Suppressor macrophage treated with lipopolysaccharide for 1 hour (primary cell): ENCODE measurements around the gene WIPF3.
A peak's percentile ranks its signal among the peaks of the same experiment; 100 is the strongest.

ENCODE experiments used
- DNase-seq, 3 donors: peaks; one replicate each; pipeline ENCODE4 v3.0.0-alpha.2; 2020 to 2022

Gene WIPF3

GRCh38 chr7:29918850-29919249 is 112.5 kb downstream of the WIPF3 start:
- DNase-seq = no peak

- DNase-seq = no peak
Measured at GRCh38 chr7:29919790-29920189, 113.5 kb downstream of the WIPF3 start.

- no peak for DNase-seq
Measured at GRCh38 chr7:29920491-29920890, 114.2 kb downstream of the WIPF3 start.

GRCh38 chr7:29921404-29922010 is 115.2 kb downstream of the WIPF3 start:
- peak; percentile 67 to 82 (median 73) for DNase-seq

GRCh38 chr7:29922921-29923700 is 116.8 kb downstream of the WIPF3 start:
- DNase-seq = no peak

DNA sequence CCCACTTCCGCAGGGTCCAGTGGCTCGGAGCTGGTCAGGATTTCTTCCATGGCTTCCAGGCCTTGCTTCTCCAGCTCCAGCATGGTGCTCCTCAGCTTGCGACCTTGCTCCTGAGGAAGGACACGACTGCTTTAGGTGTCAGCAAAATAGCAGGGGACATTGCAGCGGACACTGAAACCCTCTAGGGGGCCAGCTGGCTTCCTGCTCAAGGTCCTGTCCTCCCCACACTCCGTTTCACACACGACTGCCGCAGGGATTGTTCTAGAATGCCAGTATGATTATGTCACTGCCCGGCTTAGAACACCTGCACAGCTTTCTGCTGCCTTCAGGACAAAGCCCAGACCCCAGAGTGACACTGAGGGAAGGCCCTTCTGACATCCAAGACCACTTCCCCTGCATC is 117.7 kb downstream of the WIPF3 start:
- DNase-seq = no peak

DNA sequence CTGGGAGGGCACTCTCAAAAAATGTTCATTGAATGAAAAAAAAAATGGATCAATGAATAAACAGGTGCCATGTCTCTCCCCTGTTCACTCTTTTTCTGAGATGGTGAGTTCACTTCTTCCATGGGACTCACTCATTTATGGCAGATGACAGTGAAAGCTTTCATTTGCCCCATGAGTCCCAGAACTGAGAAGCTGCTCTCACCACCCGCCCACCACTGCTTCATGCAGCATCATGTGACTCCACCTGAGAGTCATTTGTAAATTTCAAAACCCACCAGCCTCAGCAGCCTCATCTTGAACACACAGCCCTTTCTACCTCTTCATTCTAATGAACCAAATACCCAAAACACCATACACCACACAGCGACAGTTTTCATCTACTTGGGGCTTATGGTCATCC is 118.4 kb downstream of the WIPF3 start:
- DNase-seq = peak in 1 of 3 donors; percentile 34

GRCh38 chr7:29926216-29926615 is 119.9 kb downstream of the WIPF3 start:
- no peak for DNase-seq

GRCh38 chr7:29926741-29927140 is 120.4 kb downstream of the WIPF3 start:
- no peak for DNase-seq

- no peak for DNase-seq
Measured at GRCh38 chr7:29929018-29929807, 122.9 kb downstream of the WIPF3 start.

- DNase-seq = no peak
Measured at GRCh38 chr7:29935111-29935510, 128.8 kb downstream of the WIPF3 start.

GRCh38 chr7:29937132-29937531 is 130.8 kb downstream of the WIPF3 start:
- DNase-seq = no peak

DNA sequence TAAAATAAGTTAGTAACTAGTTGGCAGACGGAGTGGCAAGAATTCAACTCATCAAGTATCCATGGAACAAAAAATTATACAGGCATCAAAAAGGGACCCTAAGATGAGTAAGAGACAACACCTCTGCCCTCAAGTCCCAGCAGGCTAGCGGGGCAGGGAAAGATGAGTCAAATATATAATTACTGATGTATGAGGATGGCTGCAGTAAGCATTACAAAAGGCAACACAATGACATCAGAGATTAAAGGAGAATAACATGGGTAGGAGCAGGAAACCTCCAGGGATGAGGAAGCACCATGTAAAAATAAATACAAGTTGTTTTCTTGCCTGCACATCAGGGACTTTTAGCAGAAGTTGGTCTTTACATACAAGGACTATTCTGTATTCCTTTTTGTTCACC is 133.9 kb downstream of the WIPF3 start:
- DNase-seq = peak in 2 of 3 donors; percentile 10 to 24

DNA sequence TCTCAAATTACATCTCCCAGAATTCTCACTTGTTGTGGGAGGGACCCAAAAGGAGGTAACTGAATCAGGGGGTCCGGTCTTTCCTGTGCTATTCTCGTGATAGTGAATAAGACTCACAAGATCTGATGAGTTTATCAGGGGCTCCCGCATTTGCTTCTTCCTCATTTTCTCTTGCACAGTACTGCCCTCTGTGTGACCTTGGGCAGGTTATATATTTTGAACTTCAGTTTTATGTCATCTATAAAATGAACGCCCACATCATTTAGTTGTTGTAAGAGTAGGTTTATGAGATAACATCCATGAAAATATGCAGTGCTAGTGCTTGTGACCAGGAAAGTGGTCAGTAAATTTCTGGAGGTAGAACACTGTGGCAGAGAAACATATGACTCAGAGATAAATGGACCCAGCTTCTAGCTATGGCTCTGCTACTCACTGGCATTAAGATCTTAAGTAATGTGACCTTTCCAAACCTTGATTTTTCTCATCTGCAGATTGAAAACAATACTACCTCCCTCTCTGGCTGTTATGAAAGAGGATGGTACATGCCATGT is 139.0 kb downstream of the WIPF3 start:
- no peak for DNase-seq

GRCh38 chr7:29946428-29947186 is 140.3 kb downstream of the WIPF3 start:
- peak; percentile 54 to 59 (median 57) for DNase-seq

DNA sequence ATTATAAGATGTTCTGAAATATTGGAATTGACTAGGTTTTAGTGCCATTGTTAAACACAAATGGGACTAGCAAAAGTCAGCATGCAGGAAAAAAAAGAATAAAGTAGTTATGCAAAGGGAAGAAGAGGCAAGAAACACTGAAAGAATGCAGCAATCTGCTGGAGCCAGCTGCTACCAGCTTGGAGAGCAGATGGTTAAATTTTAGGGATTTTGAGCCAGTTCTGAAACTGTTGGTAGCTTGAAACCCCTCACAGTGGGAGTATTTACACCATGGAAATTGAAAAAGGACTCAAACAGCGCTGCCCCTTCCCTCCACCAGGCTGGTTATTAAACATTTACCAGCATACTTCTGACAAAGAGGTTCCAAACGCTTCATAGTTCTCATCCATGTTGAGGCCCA is 142.3 kb downstream of the WIPF3 start:
- DNase-seq = no peak

DNA sequence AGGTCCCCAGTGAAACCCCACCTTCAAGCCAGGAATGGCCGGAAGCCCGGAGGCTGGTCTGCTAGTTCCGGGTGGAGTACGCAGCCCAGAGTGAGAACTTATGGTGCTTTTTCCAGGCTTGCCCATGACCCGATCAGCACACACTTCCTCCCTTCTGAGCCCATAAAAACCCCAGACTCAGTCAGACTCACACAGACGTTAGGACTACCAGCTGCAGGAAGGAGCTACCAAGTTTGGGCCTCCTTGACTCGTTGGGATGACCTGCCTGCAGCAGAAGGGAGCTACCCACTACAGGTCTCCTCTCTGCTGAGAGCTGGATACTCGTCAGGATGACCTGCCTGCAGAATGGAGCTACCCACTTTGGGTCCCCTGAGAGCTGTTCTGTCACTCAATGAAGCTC is 144.2 kb downstream of the WIPF3 start:
- DNase-seq = no peak

- DNase-seq = no peak
Measured at GRCh38 chr7:29951206-29951605, 144.9 kb downstream of the WIPF3 start.

DNA sequence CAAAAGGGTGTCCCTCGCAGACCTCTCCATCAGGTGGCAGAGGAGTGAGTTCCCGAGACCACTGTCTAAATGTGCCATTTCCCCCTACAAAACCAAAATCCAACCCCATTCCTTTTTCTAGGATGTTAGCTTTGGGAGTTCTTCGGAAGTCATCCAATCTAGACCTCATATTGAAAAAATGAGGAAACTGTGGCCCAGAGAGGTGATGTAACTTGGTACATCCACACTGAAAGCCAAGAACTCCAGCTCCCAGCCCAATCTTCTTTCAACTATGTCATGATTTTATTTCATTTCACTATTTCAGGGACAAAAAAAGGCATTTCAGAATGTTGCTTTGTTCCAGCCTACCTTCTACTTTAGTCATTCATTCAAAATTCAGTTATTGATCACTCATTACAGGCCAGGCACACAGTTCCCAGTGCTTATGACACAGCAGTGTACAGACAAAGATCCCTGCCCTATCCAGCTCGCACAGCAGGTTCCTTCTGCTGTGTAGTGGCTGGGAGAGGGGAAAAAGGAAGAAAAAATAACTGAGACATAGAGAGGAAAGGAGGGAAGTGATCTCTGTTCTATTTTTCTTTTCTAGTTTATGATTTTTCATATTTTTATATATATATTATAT is 147.5 kb downstream of the WIPF3 start:
- peak; percentile 31 to 46 (median 40) for DNase-seq

- no peak for DNase-seq
Measured at GRCh38 chr7:29955075-29955792, 148.9 kb downstream of the WIPF3 start.

DNA sequence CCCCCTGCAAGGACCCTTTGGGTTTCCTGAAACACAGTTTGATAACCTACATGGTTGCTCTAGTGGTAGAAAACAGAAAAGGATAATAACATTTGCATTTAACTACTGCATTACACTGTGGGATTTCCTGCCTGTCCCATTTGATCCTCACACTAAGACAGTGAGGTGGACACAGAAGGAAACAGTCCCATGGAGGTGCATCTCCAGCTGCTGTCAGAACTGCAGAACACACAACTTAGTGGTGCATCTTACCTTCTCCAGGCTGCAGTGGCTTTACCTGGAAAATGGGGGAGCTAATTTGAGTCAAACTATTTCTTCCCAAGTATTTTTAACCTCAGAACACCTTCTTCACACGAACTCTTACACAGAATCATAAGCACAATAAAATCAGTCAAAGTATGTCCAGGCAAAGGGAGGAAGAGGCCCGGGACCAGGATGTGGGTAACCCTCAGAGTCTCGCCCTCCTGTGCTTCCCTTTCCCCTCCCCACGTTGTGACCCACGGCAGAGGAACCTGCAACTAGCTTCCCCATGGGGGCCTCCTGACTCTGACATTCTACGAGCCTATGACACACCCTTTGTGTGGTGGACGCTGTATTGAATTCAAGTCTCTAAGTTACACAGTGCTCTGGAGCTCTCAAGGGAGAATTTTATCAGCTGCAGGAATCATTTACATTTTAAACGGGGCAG is 149.6 kb downstream of the WIPF3 start:
- DNase-seq = peak; percentile 56 to 63 (median 59)
